Kidney (tissue), 14 donors: ENCODE data around the gene CNNM2. TPM values are rescaled to one million over a fixed set of nuclear protein-coding genes. Genes with fewer than 3 reads are reported as not detected.
A peak's percentile ranks its signal among the peaks of the same experiment; 100 is the strongest.

Source experiments
- DNase-seq, 5 donors: peaks; one replicate each; pipeline ENCODE4 v3.0.0-alpha.2; 2013 to 2020
- FAIRE-seq: peaks from 2 replicates; lab custom pipeline; 2012; peaks lifted over from hg19 to GRCh38; lab: Jason Lieb, UNC
- H3K27ac ChIP-seq, 2 donors: one replicate each; pipeline ENCODE4 v1.7.0; 2013; ENCODE audit warnings: low read depth in 2 of 2, low read length in 2 of 2, inconsistent platforms in 1 of 2
- H3K27me3 ChIP-seq: one replicate; pipeline ENCODE4 v1.7.1; 2013; ENCODE audit warnings: low read length, inconsistent platforms; ENCODE audit not compliant: control insufficient read depth, insufficient read depth
- H3K36me3 ChIP-seq, 3 donors: one replicate each; pipeline versions ENCODE4 v1.7.0 to v1.7.1; 2013; ENCODE audit warnings: low read length in 3 of 3, control low read depth in 1 of 3, inconsistent platforms in 1 of 3; ENCODE audit not compliant: insufficient read depth in 3 of 3, control insufficient read depth in 2 of 3
- H3K4me1 ChIP-seq, 3 donors: one replicate each; pipeline versions ENCODE4 v1.7.0 to v1.7.1; 2013; ENCODE audit warnings: low read length in 3 of 3, inconsistent platforms in 1 of 3, low read depth in 1 of 3; ENCODE audit not compliant: control insufficient read depth in 2 of 3, insufficient read depth in 2 of 3
- H3K4me3 ChIP-seq, 3 donors: one replicate each; pipeline versions ENCODE4 v1.7.0 to v1.8.1; 2013; ENCODE audit warnings: low read length in 3 of 3, control low read depth in 1 of 3, inconsistent platforms in 1 of 3
- H3K9ac ChIP-seq, 3 donors: one replicate each; pipeline versions ENCODE4 v1.7.0 to v1.7.1; 2013; ENCODE audit warnings: low read length in 3 of 3, control low read depth in 1 of 3, inconsistent platforms in 1 of 3
- H3K9me3 ChIP-seq, 3 donors: one replicate each; pipeline versions ENCODE4 v1.7.0 to v1.7.1; 2013; ENCODE audit warnings: low read length in 3 of 3, control low read depth in 1 of 3, inconsistent platforms in 1 of 3; ENCODE audit not compliant: control insufficient read depth in 2 of 3, insufficient read depth in 1 of 3
- CTCF ChIP-seq: IDR thresholded peaks from 3 replicates; pipeline ENCODE4 v1.5.1; 2012; ENCODE audit warnings: mild to moderate bottlenecking, moderate library complexity, borderline replicate concordance; ENCODE audit not compliant: insufficient read depth; ENCODE audit errors: extremely low read depth
- intact Hi-C: fragments of 100-400 bp; cut with DNase I; formaldehyde crosslinking; loops from one replicate; pipeline ENCODE4 v1.11.1; 2022
- polyA plus RNA-seq: library from polyadenylated mRNA; stranded (reverse); fragments of 350-450 nt; fragmentation: Illumina TruSeq; extraction: RNeasy Lipid Tissue Mini Kit (QIAGEN cat#74804); gene quantifications from one replicate; pipeline ENCODE4 v1.2.3, GENCODE V29; 2014; ENCODE audit warnings: low read depth, low replicate concordance; ENCODE audit not compliant: insufficient read depth
- total RNA-seq: library from RNA; stranded (reverse); fragmentation: NEBNext Ultra II Directional; extraction: Animal tissue kit (Norgen Biotek cat#: 25700); gene quantifications from one replicate; pipeline ENCODE4 v1.2.1, GENCODE V29; 2021
- donor health status: control.
- donor health status: control.
- donor health status: control.
- donor health status: control.
- donor health status: control.
- donor health status: DM: yes; HTN: yes; CAD: no.
- donor health status: Normal renal cell carcinoma (clear cell type).

Gene CNNM2
- total and polyA plus RNA-seq, 2 donors from 2014 or later: 10.9 to 11.8 TPM

GRCh38 chr10:103007017-103007416, 88.9 kb downstream of the CNNM2 start:
- no peaks in the 10 kb centered on the region for H3K4me1 ChIP-seq
- no peak overlapping the region for H3K4me3 ChIP-seq
- DNase-seq: no peak
- intact Hi-C loops: no loop called here
- no peak for TF ChIP-seq CTCF
- no peaks in the 10 kb centered on the region for H3K36me3 ChIP-seq
- FAIRE-seq: no peak
- H3K9me3 ChIP-seq: no peaks in the 10 kb centered on the region
- no peak overlapping the region for H3K27ac ChIP-seq
- no peak overlapping the region for H3K9ac ChIP-seq
- no peaks in the 10 kb centered on the region for H3K27me3 ChIP-seq

- intact Hi-C loops: no loop called here
- no peak for FAIRE-seq
- TF ChIP-seq CTCF: no peak
- Histone ChIP-seq H3K9me3 (no peaks in the 10 kb centered on the region), H3K27me3 (no peaks in the 10 kb centered on the region), H3K9ac (no peak overlapping the region), H3K36me3 (no peaks in the 10 kb centered on the region), H3K4me3 (no peak overlapping the region), H3K4me1 (peaks cover 0 to 5% (median 0%) of the 10 kb centered on the region in 3 donors), H3K27ac (no peak overlapping the region)
- DNase-seq: peak in 3 of 5 donors; percentile 33 to 44 (median 40)
These were observed 95.3 kb downstream of the CNNM2 start for GRCh38 chr10:103013416-103013815.

- DNase-seq: no peak
- H3K36me3 ChIP-seq: no peaks in the 10 kb centered on the region
- no peak overlapping the region for H3K4me3 ChIP-seq
- H3K27me3 ChIP-seq: no peaks in the 10 kb centered on the region
- no peak for TF ChIP-seq CTCF
- H3K9ac ChIP-seq: no peak overlapping the region
- no peaks in the 10 kb centered on the region for H3K9me3 ChIP-seq
- intact Hi-C loops: no loop called here
- no peak overlapping the region for H3K27ac ChIP-seq
- peaks cover 0 to 7% (median 0%) of the 10 kb centered on the region in 3 donors for H3K4me1 ChIP-seq
- no peak for FAIRE-seq
These were observed 101.3 kb downstream of the CNNM2 start for GRCh38 chr10:103019425-103019824.
